K562 (cell line): Measurements from ENCODE around the gene NKAIN1. TPM values are rescaled to one million over a fixed set of nuclear protein-coding genes. Genes with fewer than 3 reads are reported as not detected.

ENCODE experiments used
- ATF7 ChIP-seq: fragments of 450-650 bp; IDR thresholded peaks from 2 replicates; pipeline ENCODE4 v1.7.1; 2014; ENCODE audit warnings: mild to moderate bottlenecking, moderate library complexity
- BDP1 ChIP-seq: IDR thresholded peaks from 3 replicates; pipeline ENCODE4 v1.6.1; 2011; ENCODE audit not compliant: insufficient read length, insufficient read depth
- CHD4 ChIP-seq: fragments of 200-600 bp; sonication (generic); IDR thresholded peaks from 3 replicates; pipeline ENCODE4 v1.6.1; 2012; ENCODE audit warnings: low read depth, mild to moderate bottlenecking, mixed read lengths, low read length, inconsistent platforms; ENCODE audit not compliant: insufficient read depth, insufficient replicate concordance, poor library complexity, severe bottlenecking
- COPS2 ChIP-seq: fragments of 450-650 bp; conservative IDR thresholded peaks from 2 replicates; pipeline ENCODE4 v1.6.1; 2016; ENCODE audit warnings: mild to moderate bottlenecking, moderate library complexity
- EP300 ChIP-seq: IDR thresholded peaks from 2 replicates; pipeline ENCODE4 v1.6.1; 2012; ENCODE audit warnings: low read length, improper control_type of control experiment
- EP400 ChIP-seq: fragments of 450-650 bp; IDR thresholded peaks from 2 replicates; pipeline ENCODE4 v1.6.1; 2017; ENCODE audit warnings: antibody characterized with exemption, mild to moderate bottlenecking, moderate library complexity
- FOXA1 ChIP-seq: fragments of 450-650 bp; IDR thresholded peaks from 2 replicates; pipeline ENCODE4 v1.6.1; 2016; ENCODE audit warnings: mild to moderate bottlenecking, borderline replicate concordance
- GATAD2A ChIP-seq: fragments of 450-650 bp; IDR thresholded peaks from 2 replicates; pipeline ENCODE4 v1.6.1; 2017
- KLF6 ChIP-seq: fragments of 250-450 bp; sonication (Bioruptor Pico); IDR thresholded peaks from 2 replicates; pipeline ENCODE4 v1.4.0; 2020; ENCODE audit warnings: mild to moderate bottlenecking, moderate library complexity, borderline replicate concordance
- NFYB ChIP-seq: IDR thresholded peaks from 2 replicates; pipeline ENCODE4 v1.6.1; 2011; ENCODE audit warnings: mild to moderate bottlenecking, moderate library complexity; ENCODE audit not compliant: insufficient read length; ENCODE audit errors: extremely low read depth
- OTX1 ChIP-seq: fragments of 450-650 bp; formaldehyde crosslinking; IDR thresholded peaks from 2 replicates; pipeline ENCODE4 v1.4.0; 2022; ENCODE audit warnings: mild to moderate bottlenecking
- PURB ChIP-seq: sonication (generic); formaldehyde crosslinking; IDR thresholded peaks from 2 replicates; pipeline ENCODE4 v1.9.0; 2021; ENCODE audit warnings: low read depth, mild to moderate bottlenecking, missing genetic modification reagents
- RHOXF2B ChIP-seq: fragments of 250-450 bp; sonication (Bioruptor Pico); conservative IDR thresholded peaks from 2 replicates; pipeline ENCODE4 v1.5.1; 2021
- TOE1 ChIP-seq, 2 experiments: fragments of 450-650 bp in 1 of 2; sonication (generic) in 1 of 2; formaldehyde crosslinking in 1 of 2; IDR thresholded peaks; 2 replicates each; pipeline versions ENCODE4 v1.7.1 to v1.8.0; 2016 to 2022; ENCODE audit warnings: borderline replicate concordance in 2 of 2, mild to moderate bottlenecking in 2 of 2, antibody characterized with exemption in 1 of 2, inconsistent platforms in 1 of 2, low read depth in 1 of 2, missing genetic modification reagents in 1 of 2, moderate library complexity in 1 of 2
- TRIM28 ChIP-seq: fragments of 450-650 bp; IDR thresholded peaks from 2 replicates; pipeline ENCODE4 v1.6.1; 2017
- ZBTB7A ChIP-seq: IDR thresholded peaks from 2 replicates; pipeline ENCODE4 v1.6.1; 2011; ENCODE audit warnings: low read depth, mild to moderate bottlenecking, low read length, moderate library complexity, borderline replicate concordance; ENCODE audit not compliant: control insufficient read depth
- ZNF696 ChIP-seq: fragments of 250-450 bp; sonication (Bioruptor Pico); conservative IDR thresholded peaks from 2 replicates; pipeline ENCODE4 v1.4.0; 2020; ENCODE audit warnings: mild to moderate bottlenecking, moderate library complexity
- polyA plus RNA-seq, 8 experiments: library from polyadenylated mRNA; depleted of rRNA in 4 of 8; stranded (reverse) in 5 of 8; unstranded in 3 of 8; fragments of >200 nt; fragmentation: Nextera tagmentation in 2 of 8; fragmentation: Illumina TruSeq in 1 of 8; extraction: Ambion mirVana in 2 of 8; extraction: Trizol in 1 of 8; gene quantifications; 2 replicates each; pipeline versions ENCODE4 v1.2.1 to v1.2.3, GENCODE V29; 2011 to 2014; ENCODE audit warnings: inconsistent platforms in 1 of 8, missing spikeins in 1 of 8
- total RNA-seq, 7 experiments: library from RNA; depleted of rRNA in 6 of 7; stranded (reverse); fragments of >200 nt in 6 of 7; fragmentation: Illumina TruSeq in 2 of 7; extraction: Trizol in 2 of 7; gene quantifications; 2 replicates each; pipeline versions ENCODE4 v1.2.1 to v1.2.3, GENCODE V29; 2011 to 2021; ENCODE audit warnings: low replicate concordance in 1 of 7
- TF ChIP-seq, protein P1 (sequence below): fragments of 450-650 bp; formaldehyde crosslinking; IDR thresholded peaks from 2 replicates; pipeline ENCODE4 v1.4.0; 2020; ENCODE audit warnings: mild to moderate bottlenecking, moderate library complexity
- TF ChIP-seq, protein P2 (sequence below): fragments of 250-450 bp; sonication (Bioruptor Pico); IDR thresholded peaks from 2 replicates; pipeline ENCODE4 v1.8.0; 2021; ENCODE audit warnings: moderate library complexity, mild to moderate bottlenecking, inconsistent platforms
- TF ChIP-seq, protein P3 (sequence below): fragments of 250-450 bp; sonication (Bioruptor Pico); IDR thresholded peaks from 2 replicates; pipeline ENCODE4 v1.5.0; 2021; ENCODE audit warnings: mild to moderate bottlenecking, borderline replicate concordance
- TF ChIP-seq, protein P4 (sequence below): IDR thresholded peaks from 2 replicates; pipeline ENCODE4 v1.6.1; 2014; ENCODE audit warnings: antibody characterized with exemption

The NKAIN1 gene
- total and polyA plus RNA-seq, 9 of the 15 experiments (the other 6 are each of a cell fraction or from before 2014, with no cell fraction given) = 0.03 to 0.22 (median 0.04) TPM; not detected in 3

DNA sequence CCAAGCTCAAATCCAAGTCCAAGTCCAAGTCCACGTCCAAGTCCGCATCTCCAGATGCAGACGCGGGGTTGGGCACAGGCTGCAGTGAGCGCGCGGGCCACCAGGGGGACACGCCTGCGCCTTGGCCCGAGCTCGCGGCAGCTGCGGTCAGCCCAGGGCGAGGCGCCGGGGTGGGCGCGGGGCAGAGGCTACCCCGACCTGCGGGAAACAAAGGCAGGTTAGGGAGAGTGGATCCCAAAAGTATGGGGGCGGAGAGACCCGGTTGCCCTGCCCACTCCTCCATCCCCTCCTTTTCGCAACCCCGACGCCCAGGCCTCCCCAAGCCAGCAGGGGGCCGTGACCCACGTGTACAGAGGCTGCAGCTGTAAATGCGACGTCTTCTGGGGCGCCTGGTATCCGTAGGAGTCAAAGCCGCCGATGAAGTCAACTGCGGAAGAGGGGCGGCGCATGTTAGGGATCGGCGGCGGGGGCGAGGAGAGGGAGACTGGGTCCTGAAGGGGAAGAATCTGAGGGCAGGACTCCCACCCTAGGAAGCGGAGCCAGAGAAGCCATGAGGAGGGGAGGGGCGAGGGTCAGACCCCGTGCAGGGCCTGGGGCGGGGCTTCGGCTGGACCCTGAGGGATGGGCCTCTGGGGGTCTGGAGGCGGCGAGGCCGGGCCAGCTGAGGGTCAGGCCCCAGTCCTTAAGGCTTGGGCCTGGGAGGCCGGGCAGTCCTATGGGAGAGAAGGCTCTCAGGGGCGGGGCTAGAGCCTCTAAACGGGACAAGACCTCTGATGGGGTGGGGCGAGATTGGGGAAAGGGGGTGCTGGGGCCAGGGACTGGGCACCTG is 58.0 kb downstream of the NKAIN1 start (continued):
- TF ChIP-seq, protein P1, sequence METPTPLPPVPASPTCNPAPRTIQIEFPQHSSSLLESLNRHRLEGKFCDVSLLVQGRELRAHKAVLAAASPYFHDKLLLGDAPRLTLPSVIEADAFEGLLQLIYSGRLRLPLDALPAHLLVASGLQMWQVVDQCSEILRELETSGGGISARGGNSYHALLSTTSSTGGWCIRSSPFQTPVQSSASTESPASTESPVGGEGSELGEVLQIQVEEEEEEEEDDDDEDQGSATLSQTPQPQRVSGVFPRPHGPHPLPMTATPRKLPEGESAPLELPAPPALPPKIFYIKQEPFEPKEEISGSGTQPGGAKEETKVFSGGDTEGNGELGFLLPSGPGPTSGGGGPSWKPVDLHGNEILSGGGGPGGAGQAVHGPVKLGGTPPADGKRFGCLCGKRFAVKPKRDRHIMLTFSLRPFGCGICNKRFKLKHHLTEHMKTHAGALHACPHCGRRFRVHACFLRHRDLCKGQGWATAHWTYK = no peak
- TF ChIP-seq OTX1 (CRISPR knock-in tag) (no peak), NFYB (no peak), COPS2 (no peak), FOXA1 (no peak), ATF7 (peak; percentile 74), KLF6 (CRISPR knock-in tag) (no peak), EP300 (no peak), RHOXF2B (CRISPR knock-in tag) (no peak), CHD4 (no peak), ZBTB7A (peak; percentile 74), PURB (no peak), BDP1 (no peak), GATAD2A (no peak), ZNF696 (CRISPR knock-in tag) (no peak), TOE1 (IDR thresholded peaks at IDR 0.05; ENCODE audit: borderline replicate concordance) (peak; percentile 54; the same call in 1 of the 2 replicates), TOE1 (CRISPR knock-in tag; IDR thresholded peaks at IDR 0.05; ENCODE audit: borderline replicate concordance, low read depth) (peak; percentile 66; the same call in 1 of the 2 replicates), EP400 (peak; percentile 58; the same call in 1 of the 2 replicates), TRIM28 (no peak)
- TF ChIP-seq, protein P2, sequence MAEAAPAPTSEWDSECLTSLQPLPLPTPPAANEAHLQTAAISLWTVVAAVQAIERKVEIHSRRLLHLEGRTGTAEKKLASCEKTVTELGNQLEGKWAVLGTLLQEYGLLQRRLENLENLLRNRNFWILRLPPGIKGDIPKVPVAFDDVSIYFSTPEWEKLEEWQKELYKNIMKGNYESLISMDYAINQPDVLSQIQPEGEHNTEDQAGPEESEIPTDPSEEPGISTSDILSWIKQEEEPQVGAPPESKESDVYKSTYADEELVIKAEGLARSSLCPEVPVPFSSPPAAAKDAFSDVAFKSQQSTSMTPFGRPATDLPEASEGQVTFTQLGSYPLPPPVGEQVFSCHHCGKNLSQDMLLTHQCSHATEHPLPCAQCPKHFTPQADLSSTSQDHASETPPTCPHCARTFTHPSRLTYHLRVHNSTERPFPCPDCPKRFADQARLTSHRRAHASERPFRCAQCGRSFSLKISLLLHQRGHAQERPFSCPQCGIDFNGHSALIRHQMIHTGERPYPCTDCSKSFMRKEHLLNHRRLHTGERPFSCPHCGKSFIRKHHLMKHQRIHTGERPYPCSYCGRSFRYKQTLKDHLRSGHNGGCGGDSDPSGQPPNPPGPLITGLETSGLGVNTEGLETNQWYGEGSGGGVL = no peak
- TF ChIP-seq, protein P3, sequence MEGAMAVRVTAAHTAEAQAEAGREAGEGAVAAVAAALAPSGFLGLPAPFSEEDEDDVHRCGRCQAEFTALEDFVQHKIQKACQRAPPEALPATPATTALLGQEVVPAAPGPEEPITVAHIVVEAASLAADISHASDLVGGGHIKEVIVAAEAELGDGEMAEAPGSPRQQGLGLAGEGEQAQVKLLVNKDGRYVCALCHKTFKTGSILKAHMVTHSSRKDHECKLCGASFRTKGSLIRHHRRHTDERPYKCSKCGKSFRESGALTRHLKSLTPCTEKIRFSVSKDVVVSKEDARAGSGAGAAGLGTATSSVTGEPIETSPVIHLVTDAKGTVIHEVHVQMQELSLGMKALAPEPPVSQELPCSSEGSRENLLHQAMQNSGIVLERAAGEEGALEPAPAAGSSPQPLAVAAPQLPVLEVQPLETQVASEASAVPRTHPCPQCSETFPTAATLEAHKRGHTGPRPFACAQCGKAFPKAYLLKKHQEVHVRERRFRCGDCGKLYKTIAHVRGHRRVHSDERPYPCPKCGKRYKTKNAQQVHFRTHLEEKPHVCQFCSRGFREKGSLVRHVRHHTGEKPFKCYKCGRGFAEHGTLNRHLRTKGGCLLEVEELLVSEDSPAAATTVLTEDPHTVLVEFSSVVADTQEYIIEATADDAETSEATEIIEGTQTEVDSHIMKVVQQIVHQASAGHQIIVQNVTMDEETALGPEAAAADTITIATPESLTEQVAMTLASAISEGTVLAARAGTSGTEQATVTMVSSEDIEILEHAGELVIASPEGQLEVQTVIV (CRISPR knock-in tag) = no peak
- TF ChIP-seq, protein P4, sequence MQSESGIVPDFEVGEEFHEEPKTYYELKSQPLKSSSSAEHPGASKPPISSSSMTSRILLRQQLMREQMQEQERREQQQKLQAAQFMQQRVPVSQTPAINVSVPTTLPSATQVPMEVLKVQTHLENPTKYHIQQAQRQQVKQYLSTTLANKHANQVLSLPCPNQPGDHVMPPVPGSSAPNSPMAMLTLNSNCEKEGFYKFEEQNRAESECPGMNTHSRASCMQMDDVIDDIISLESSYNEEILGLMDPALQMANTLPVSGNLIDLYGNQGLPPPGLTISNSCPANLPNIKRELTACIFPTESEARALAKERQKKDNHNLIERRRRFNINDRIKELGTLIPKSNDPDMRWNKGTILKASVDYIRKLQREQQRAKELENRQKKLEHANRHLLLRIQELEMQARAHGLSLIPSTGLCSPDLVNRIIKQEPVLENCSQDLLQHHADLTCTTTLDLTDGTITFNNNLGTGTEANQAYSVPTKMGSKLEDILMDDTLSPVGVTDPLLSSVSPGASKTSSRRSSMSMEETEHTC = no peak
